Thoracic aorta (tissue), 2 donors: ENCODE results near the gene OR56A3. TPM values are rescaled to one million over a fixed set of nuclear protein-coding genes. Genes with fewer than 3 reads are reported as not detected.

Experiments used
- ATAC-seq: fragments of 150-250 bp; one replicate; pipeline ENCODE4 v1.8.0; 2017; ENCODE audit warnings: low read depth; ENCODE audit not compliant: insufficient number of reproducible peaks, low FRiP score
- DNase-seq: peaks from one replicate; pipeline ENCODE4 v3.0.0-alpha.2; 2020; ENCODE audit warnings: low spot score
- H3K27ac ChIP-seq, 2 donors: fragments of 200-600 bp; sonication (generic); 1 replicate in 1 of 2; 2 replicates in 1 of 2; pipeline ENCODE4 v1.5.1; 2016; ENCODE audit warnings: mild to moderate bottlenecking in 2 of 2, moderate library complexity in 2 of 2
- H3K27me3 ChIP-seq: fragments of 200-600 bp; sonication (generic); replicated peaks from 2 replicates; pipeline ENCODE4 v1.6.0; 2016; ENCODE audit warnings: mild to moderate bottlenecking; ENCODE audit not compliant: insufficient read depth
- H3K36me3 ChIP-seq: fragments of 200-600 bp; sonication (generic); one replicate; pipeline ENCODE4 v1.5.1; 2016
- H3K4me1 ChIP-seq, 2 donors: fragments of 200-600 bp; sonication (generic); 1 replicate in 1 of 2; 2 replicates in 1 of 2; pipeline versions ENCODE4 v1.5.1 to v1.6.0; 2016; ENCODE audit warnings: low read depth in 2 of 2, mild to moderate bottlenecking in 1 of 2; ENCODE audit not compliant: control insufficient read depth in 1 of 2
- H3K4me3 ChIP-seq: fragments of 200-600 bp; sonication (generic); 2 replicates; pipeline ENCODE4 v1.5.1; 2016; ENCODE audit warnings: mild to moderate bottlenecking
- H3K9me3 ChIP-seq: fragments of 200-600 bp; sonication (generic); 2 replicates; pipeline ENCODE4 v1.5.1; 2016
- CTCF ChIP-seq: fragments of 200-600 bp; sonication (generic); IDR thresholded peaks from one replicate; pipeline ENCODE4 v1.5.1; 2019; ENCODE audit warnings: antibody characterized with exemption
- total RNA-seq, 2 donors: library from RNA; depleted of rRNA; stranded (reverse); fragments of >200 nt; gene quantifications; one replicate each; pipeline versions ENCODE4 v1.1.0 to v1.2.3, GENCODE V29; 2016

The OR56A3 gene
- total RNA-seq, 2 donors from 2014 or later: not detected

- no peaks in the 10 kb centered on the region for H3K36me3 ChIP-seq
- ATAC-seq: no peak
- no peak within 1 kb of the TSS for H3K4me3 ChIP-seq
- no peaks in the 10 kb centered on the region for H3K4me1 ChIP-seq
- H3K27me3 ChIP-seq: no peaks in the 10 kb centered on the region
- H3K9me3 ChIP-seq: peaks cover 4% of the 10 kb centered on the region
- H3K27ac ChIP-seq: no peak within 1 kb of the TSS
- TF ChIP-seq CTCF: no peak
- no peak for DNase-seq
Measured at GRCh38 chr11:5968394-5968793, 26.3 kb downstream of the OR56A3 start, which contains the start of gene OR56A5. Gene OR56A5 (minus strand): TSS chr11:5968494. CDS start chr11:5968494, 0 bp downstream.

GRCh38 chr11:5973530-5973929 lies 31.5 kb downstream of the OR56A3 start:
- TF ChIP-seq CTCF: no peak
- Histone ChIP-seq H3K36me3 (no peaks in the 10 kb centered on the region), H3K27ac (no peak overlapping the region), H3K9me3 (no peaks in the 10 kb centered on the region), H3K4me3 (no peak overlapping the region), H3K27me3 (no peaks in the 10 kb centered on the region), H3K4me1 (no peaks in the 10 kb centered on the region)
- no peak for DNase-seq
- ATAC-seq: no peak

DNA sequence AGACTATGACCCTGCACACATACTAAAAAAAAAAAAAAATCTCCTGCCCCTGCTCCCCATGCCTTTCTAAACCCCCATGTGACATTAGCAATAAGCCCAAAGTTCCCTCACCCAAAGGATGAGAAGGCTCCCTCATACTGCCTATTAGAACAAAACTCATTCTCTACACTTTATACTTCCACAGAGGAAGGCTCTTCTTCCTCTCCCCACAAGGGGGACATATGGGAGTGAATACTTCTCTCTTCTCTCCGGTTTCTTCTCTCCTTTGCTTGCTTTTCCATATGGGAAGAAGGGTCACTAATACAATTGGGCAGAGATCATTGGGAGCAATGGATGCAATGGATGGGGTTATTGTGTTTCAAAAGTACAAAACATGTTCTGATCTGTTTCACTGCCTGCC lies 41.4 kb downstream of the OR56A3 start:
- DNase-seq (no peak), ATAC-seq (no peak)
- Histone ChIP-seq H3K9me3 (no peaks in the 10 kb centered on the region), H3K4me3 (no peak overlapping the region), H3K4me1 (no peaks in the 10 kb centered on the region), H3K27me3 (no peaks in the 10 kb centered on the region), H3K36me3 (no peaks in the 10 kb centered on the region), H3K27ac (no peak overlapping the region)
- no peak for TF ChIP-seq CTCF

GRCh38 chr11:5986885-5987284 lies 44.8 kb downstream of the OR56A3 start, which contains the start of gene OR52L1:
Gene OR52L1 (minus strand): TSS chr11:5986985. CDS start chr11:5986930, 55 bp downstream.
- H3K36me3 ChIP-seq: no peaks in the 10 kb centered on the region
- no peaks in the 10 kb centered on the region for H3K9me3 ChIP-seq
- TF ChIP-seq CTCF: no peak
- H3K27ac ChIP-seq: no peak within 1 kb of the TSS
- no peak for ATAC-seq
- DNase-seq: no peak
- H3K4me1 ChIP-seq: no peaks in the 10 kb centered on the region
- no peak within 1 kb of the TSS for H3K4me3 ChIP-seq
- H3K27me3 ChIP-seq: no peaks in the 10 kb centered on the region

DNA sequence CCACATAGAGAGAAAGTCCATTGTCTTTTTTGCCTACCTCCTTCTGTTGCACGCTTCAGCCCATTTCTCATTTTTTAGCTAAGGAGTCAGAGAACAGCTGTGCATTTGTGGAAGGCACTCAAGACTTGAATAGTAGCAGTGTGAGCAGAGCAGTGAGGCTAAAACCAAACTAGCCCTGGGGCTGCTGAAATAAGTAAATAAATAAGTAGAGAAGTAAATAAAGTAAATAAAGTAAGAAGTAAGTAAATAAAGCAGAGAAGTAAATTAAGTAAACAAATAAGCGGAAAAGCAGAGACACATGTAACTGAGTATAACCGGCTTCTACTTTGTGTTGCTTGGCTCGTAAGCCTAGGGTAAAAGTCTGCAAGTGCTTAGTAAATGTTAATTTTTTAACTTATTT lies 47.2 kb downstream of the OR56A3 start:
- no peaks in the 10 kb centered on the region for H3K9me3 ChIP-seq
- no peak overlapping the region for H3K27ac ChIP-seq
- no peak for TF ChIP-seq CTCF
- no peaks in the 10 kb centered on the region for H3K27me3 ChIP-seq
- H3K36me3 ChIP-seq: no peaks in the 10 kb centered on the region
- H3K4me3 ChIP-seq: no peak overlapping the region
- DNase-seq: no peak
- ATAC-seq: no peak
- H3K4me1 ChIP-seq: no peaks in the 10 kb centered on the region
